HG02798 (cell line): ENCODE measurements around the gene DYRK1A.

ENCODE experiments used
- ATAC-seq: cut with Tn5 transposase; IDR thresholded peaks from one replicate; pipeline ENCODE4 v1.9.1; 2021; ENCODE audit warnings: mild to moderate bottlenecking; ENCODE audit not compliant: unreplicated experiment, poor library complexity

The DYRK1A gene

GRCh38 chr21:37414292-37415253 is 48.0 kb downstream of the DYRK1A start:
- ATAC-seq: no peak

GRCh38 chr21:37415939-37416338 is 49.4 kb downstream of the DYRK1A start:
- ATAC-seq: no peak

GRCh38 chr21:37416914-37417313 is 50.3 kb downstream of the DYRK1A start:
- ATAC-seq: no peak

- ATAC-seq: no peak
Observed at GRCh38 chr21:37419228-37419906, 52.8 kb downstream of the DYRK1A start.

GRCh38 chr21:37421306-37421705 is 54.7 kb downstream of the DYRK1A start:
- ATAC-seq: no peak

GRCh38 chr21:37422382-37422781 is 55.8 kb downstream of the DYRK1A start:
- no peak for ATAC-seq

- no peak for ATAC-seq
Observed at GRCh38 chr21:37423103-37423502, 56.5 kb downstream of the DYRK1A start.

GRCh38 chr21:37424396-37424795 is 57.8 kb downstream of the DYRK1A start:
- ATAC-seq: no peak

- no peak for ATAC-seq
Observed at GRCh38 chr21:37425001-37425400, 58.4 kb downstream of the DYRK1A start.

- ATAC-seq: no peak
Observed at GRCh38 chr21:37425684-37426083, 59.1 kb downstream of the DYRK1A start.

GRCh38 chr21:37427221-37427620 is 60.6 kb downstream of the DYRK1A start:
- ATAC-seq: no peak

GRCh38 chr21:37429356-37429755 is 62.8 kb downstream of the DYRK1A start:
- ATAC-seq: no peak

- no peak for ATAC-seq
Observed at GRCh38 chr21:37430184-37430821, 63.7 kb downstream of the DYRK1A start.

GRCh38 chr21:37431243-37431642 is 64.7 kb downstream of the DYRK1A start:
- ATAC-seq: no peak

GRCh38 chr21:37432710-37433455 is 66.3 kb downstream of the DYRK1A start:
- ATAC-seq: no peak

- no peak for ATAC-seq
Observed at GRCh38 chr21:37433456-37433840, 66.9 kb downstream of the DYRK1A start.

GRCh38 chr21:37435120-37435519 is 68.5 kb downstream of the DYRK1A start:
- no peak for ATAC-seq

GRCh38 chr21:37435711-37436110 is 69.1 kb downstream of the DYRK1A start:
- ATAC-seq: no peak

- no peak for ATAC-seq
Observed at GRCh38 chr21:37436174-37436573, 69.6 kb downstream of the DYRK1A start.

- no peak for ATAC-seq
Observed at GRCh38 chr21:37437376-37438080, 71.0 kb downstream of the DYRK1A start.
